GM21381 (cell line): Measurements from ENCODE around the gene GPALPP1.
"Not testable (repeated sequence)": the region's sequence is repeated elsewhere in the genome, so short reads cannot be mapped to it uniquely, and the experiment has no call there.

Experiments used
- ATAC-seq: cut with Tn5 transposase; IDR thresholded peaks from one replicate; pipeline ENCODE4 v1.9.1; 2021; ENCODE audit warnings: mild to moderate bottlenecking, moderate library complexity; ENCODE audit not compliant: unreplicated experiment

Gene GPALPP1, protein sequence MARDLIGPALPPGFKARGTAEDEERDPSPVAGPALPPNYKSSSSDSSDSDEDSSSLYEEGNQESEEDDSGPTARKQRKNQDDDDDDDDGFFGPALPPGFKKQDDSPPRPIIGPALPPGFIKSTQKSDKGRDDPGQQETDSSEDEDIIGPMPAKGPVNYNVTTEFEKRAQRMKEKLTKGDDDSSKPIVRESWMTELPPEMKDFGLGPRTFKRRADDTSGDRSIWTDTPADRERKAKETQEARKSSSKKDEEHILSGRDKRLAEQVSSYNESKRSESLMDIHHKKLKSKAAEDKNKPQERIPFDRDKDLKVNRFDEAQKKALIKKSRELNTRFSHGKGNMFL

DNA sequence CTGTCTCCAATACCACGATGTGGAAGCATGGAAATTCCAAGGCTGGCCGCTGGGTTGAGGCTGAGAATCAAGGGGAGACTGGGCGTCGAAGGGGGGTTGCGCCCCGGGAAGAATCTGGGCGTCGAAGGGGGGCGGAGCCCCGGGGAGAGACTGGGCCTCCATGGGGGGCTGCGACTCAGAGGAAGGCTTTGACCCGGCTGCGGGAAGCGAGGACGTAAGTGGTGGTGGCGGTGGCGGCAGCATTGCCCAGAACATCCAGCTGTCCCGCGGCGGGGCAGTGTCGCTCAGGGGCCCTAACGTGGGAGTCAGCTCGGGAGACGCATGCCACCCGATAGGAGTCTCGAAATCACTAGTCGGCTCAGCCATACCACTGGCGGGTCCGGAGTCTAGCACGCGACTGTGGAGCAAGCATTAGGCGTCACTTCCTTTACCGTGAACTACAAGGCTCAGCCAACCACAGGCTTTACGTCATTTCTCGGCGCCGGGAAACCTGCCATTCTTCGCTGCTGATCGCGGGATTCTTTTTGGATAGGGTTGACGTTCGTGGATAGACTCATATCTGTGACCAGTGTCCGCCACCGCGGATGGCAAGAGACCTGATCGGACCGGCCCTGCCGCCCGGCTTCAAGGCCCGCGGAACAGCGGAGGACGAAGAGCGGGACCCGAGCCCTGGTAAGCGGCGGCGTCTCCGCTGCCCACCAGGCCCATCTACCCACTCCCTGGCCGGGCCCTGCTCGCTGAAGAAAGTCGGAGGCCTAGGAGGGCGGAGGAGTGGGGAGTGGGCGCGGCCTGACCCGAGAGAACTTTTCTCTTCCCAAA lies at the start of gene GPALPP1, which contains the start of gene NUFIP1:
Gene GPALPP1, plus strand, starts transcription at position 468 of the 819 bp plus-strand sequence. Its CDS starts 117 bp downstream, at position 585.
Gene NUFIP1, minus strand, starts transcription at position 401 of the 819 bp plus-strand sequence. Its CDS starts 35 bp downstream, at position 366.
- ATAC-seq: peak; percentile 98

DNA sequence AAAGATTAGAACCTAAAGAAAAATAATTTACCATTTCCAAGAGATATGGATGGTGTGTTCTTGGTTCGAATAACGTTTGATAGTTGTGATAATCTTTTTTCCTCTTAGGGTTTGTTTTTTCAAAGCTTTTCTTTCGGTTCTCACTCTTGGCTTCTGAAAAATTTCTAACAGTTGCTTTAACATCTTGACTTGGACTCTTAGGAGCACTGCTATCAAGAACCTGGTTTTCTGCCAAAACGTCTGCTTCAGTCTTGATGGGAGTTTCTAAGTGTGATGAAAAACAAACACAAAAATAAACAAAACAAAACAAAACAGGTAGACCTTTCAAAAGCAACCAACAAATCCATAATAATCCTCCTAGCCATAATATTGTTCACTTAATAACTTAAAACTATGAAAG lies 45.9 kb upstream of the GPALPP1 start:
- not testable (repeated sequence) for ATAC-seq

DNA sequence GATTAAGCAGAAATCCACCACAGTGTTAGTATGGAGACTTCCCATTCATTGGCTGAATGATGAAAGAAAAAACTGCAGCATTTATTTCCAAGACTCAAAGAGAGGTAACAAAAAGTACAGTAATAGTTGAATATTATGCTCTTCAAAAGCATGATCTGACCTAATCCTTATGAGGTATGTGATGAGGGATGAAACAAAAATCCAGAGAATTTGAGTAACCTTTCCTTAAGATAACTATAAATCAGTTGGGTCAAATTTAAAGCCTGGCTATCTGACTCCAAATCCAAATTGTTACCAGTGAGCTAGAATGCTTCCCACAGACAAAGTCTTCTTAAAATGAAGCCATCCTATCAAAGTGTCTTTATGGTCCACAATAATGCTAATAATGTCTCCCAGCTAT lies 38.2 kb upstream of the GPALPP1 start:
- no peak for ATAC-seq

DNA sequence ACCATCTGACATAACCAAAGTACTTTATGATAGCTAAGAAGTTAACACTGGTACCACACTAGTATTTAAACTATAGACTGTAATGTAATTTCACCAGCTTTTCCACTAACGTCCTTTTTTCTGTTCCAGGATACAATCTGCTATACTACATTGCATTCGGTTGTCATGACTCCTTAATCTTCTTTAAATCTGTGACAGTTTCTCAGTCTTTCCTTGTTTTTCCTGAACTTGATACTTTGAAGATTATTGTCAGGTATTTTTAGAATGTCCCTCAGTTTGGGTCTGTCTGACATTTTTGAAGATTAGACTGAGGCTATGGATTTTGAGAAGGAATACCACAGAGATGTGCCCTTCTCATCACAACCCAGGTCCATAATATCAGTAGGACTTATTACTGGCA lies 36.7 kb upstream of the GPALPP1 start:
- no peak for ATAC-seq

DNA sequence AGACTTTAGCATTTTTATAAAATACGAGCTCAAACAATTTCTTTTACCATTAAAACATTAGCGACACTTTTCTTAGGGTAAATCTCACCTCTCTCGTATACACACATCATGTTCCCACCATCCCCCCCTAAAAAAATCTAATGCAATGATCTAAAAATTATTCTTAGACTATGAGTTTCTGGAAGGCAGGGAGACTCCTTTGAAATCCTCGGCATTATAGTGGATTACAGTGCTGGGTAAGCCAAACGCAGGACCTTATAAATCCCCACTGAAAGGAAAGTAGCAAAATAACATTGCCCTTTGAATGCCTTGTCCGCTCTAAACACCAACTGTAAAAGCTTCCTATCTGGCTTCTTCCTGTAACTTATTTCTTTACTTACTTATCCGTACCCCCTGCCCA lies 35.1 kb upstream of the GPALPP1 start:
- ATAC-seq: no peak

DNA sequence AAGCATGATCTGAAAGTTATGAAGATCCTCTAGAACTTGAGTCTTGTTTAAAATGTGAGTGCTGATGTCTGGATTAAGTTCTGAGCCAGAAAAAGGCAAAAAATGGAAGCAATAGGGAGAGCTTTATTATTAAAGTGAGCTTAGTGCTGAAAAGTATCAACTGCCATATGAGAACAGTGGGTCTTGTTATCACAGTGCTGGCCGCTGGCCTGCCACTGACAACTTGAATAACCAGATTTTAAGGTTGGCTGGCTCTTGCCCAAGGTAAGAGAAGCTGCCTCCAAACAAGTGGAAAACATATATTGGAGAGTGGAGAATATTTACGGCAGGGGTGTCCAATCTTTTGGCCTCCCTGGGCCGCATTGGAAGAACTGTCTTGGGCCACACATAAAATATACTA lies 33.9 kb upstream of the GPALPP1 start:
- no peak for ATAC-seq

DNA sequence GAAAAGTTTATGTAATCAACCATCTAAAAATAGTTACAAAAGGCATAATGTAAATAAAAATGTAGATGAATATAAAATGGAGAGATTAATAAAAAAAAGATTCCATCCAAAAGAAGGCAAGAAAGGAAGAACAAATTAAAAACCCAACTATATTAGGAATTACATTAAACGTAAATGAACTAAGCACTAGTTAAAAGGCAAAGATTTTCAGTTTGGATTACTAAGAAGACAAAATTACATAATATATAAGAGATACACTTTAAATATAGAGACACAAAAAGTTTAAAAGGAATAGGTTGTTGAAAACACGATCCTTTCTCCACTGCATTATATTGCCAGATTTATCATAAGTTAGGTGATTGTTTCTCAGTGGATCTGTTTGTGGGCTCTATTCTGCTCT lies 27.3 kb upstream of the GPALPP1 start:
- no peak for ATAC-seq

DNA sequence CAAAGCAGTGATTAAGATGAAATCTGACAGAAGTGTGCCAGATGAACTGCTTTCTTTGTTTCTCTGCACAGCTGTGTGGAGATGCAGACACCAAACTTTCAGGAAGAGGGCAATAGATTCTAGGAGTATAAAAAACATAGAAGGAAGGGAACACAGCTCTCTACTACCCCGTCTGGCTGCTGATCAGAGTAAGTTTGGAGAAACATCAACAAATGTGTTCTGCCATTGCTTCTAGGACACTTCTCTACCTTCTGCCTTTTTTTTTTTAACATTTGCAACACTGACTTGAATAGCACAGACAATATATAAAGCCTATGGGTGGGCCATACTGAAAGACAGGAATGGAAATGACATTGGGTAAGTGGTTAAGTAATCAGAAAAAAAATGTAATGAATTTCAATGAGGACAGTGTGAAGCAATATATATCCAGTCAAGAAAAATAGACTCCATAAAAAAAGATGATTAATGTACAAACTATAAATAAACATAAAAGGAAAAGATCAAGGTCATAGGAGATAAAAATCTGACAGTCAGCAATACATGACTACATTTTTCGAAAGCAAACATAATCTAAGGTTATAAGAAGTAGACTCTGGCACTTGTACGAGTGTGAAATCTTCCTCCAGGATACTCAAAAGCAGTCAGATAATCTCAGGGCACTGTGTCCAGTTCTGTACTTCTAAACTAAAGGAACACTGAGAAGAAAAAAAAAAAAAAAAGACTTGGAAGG lies 21.5 kb upstream of the GPALPP1 start:
- no peak for ATAC-seq

DNA sequence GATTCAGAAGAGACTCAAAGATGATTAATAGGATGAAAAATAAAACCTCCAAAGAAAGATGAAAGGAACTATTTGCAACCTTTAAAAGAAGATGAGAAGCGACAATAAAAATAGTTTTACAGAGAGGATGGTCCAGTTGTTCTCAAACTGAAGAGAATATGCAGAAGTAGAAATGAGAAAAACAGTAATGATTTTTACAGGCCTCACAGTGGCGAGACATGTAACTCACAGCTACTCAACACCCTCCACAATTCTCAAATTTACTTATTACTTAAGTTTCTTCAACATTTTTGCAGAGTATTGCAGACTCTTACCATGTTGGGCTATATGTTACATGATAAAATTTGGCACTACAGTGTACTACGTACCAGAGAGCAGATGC lies 20.9 kb upstream of the GPALPP1 start:
- no peak for ATAC-seq

DNA sequence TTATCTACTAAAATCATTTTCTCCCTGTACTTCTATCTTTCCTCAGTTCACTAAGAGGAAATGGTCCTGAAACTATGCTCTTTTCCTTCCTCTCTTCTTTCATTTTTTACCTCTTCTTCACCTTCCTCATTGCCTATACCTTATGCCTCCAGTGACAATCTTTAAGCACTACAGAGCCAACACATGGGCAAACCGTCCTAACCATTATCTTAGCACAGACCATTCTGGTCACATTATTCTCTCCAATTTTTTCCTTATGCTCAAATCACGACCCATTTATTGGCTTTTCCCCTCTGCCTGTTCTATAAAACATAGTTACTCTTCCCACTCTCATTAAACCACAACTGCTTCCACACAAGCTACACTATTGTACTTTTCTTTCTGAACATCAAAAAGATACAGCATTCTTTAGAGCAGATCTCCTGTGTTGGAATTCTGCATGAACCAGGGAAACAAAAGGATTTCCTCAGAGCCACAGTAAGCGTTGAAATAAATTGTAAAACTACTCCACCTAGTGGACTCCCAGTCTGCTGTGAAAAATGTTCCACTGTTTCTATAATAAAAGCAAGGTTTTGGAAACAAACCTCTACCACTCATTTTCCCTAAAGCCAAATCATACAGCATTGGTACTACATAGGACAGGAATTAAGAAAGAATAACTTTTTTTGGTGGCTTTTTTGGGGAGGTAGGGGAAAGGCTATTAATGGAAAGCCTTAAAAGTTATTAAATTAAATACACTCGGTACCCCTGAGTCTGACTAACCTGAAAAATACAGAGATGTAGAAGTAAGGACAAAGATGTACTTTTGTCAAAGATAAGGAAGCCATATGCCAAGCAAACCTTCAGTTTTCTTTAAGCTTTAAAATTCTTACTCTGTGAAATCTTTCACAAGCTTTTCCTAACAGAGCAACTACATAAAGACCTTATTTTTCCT lies 19.5 kb upstream of the GPALPP1 start:
- no peak for ATAC-seq

DNA sequence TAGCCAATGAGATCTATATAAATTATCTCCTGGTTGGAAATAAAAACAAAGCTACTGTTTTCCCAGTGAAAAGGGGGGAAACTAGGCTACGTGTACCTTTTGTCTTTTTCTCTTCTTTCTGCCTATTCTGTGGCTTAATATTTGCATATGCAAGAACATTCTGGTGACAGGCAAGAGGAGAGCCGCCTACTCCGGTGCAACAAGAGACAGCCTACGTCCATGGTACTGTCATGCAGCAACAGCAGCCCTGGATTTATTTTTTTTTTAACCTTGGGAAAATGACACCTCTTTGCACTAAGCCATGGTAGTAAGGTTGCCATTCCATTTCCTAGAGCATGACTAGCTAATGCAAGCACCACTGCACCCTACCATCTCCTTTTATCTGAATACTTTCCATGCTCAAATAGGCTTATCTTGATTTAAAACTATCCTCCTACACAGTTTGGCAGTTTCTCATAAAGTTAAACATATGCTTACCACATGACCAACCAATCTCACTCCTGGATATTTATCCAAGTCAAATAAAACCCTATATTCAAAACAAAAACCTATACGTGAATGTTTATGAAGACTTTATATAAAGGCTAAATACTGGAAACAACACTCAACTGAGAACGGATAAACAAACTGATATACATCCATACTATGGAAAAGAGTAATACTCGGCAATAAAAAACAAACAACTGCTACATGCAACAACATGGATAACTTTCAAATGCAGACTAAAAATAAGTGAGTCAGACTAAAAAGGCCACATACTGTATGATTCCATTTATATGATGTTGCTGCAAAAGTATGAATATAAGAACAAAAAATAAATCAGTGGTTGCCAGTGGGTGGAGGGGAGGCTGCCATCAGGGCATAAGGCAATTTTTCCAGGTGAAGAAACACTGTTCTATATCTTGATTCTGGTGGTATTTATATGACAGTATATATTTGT lies 17.4 kb upstream of the GPALPP1 start:
- ATAC-seq: no peak

DNA sequence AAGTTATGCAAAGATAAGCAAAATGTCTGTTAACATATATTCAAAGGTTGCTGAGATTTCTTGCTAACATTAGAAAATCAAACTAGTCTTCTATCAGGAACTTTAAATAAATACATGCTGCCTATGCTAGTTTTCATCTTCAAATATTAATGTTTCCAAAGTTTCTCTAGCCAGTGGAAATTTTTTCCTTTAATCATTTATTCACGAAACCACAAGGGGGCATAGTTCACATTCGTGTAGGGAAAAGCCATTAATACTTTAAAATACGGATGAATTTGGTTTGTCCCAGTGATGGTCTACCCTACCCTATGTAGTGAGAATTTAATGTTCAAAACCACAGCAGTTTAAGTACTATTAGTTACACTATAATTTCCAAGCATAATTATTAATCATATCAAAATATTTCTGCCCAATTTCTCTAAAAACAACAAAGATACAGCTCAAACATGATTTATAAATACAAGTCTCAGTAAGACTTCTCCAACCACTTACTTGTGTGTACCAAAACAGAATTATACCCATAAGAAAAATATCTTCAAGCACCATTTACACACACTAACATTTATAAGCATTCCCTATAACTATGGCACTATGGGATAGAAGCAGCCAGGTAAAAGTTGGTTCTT lies 16.3 kb upstream of the GPALPP1 start:
- no peak for ATAC-seq

DNA sequence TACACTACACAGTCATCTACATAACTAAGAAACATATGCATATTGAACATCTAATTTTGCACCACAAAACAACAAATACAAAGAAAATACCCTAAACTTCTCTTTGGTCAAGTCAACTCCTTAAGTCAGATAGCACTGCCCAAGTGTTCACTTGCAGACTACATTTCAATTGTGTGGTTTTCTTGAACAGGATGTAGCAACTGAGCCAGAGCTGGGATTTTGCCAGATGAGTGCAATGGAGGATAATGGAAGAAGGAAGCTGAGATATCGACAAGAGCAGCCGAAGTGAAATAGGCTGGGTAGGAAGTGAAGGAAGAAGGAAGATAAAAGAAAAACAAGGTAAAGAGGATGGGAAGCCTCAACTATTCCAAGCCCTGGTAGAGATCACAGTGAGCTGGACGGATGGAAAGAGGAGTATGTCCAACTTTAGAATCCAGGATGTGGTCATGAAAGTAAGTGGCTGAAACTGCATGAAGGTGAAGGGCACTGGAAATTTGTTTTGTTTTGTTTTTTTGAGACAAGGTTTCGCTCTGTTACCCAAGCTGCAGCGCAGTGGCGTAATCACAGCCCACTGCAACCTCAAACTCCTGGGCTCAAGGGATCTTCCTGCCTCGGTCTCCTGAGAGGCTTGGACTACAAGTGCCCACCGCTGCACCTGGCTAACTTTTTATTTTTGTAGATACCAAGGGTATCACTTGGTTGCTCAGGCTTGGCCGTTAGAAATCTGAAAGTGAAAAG lies 15.1 kb upstream of the GPALPP1 start:
- ATAC-seq: no peak

DNA sequence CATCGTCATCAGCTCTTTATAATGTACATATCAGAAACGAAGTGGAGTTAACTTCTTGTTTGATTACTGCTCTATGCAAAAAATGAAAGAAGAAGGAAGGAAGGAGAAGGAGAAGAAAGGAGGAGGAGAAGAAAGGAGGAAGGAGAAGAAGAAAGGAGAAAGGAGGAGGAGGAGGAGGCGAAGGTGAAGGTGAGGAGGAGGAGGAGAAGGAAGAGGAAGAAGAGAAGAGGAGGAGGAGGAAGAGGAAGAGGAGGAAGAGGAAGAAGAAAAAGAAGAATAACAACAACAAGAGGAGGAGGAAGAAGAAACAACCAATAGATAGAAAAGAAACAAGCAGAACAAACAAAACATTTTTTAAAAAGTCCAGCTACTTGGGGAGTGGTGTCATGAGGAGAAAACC lies 13.1 kb upstream of the GPALPP1 start:
- no peak for ATAC-seq

DNA sequence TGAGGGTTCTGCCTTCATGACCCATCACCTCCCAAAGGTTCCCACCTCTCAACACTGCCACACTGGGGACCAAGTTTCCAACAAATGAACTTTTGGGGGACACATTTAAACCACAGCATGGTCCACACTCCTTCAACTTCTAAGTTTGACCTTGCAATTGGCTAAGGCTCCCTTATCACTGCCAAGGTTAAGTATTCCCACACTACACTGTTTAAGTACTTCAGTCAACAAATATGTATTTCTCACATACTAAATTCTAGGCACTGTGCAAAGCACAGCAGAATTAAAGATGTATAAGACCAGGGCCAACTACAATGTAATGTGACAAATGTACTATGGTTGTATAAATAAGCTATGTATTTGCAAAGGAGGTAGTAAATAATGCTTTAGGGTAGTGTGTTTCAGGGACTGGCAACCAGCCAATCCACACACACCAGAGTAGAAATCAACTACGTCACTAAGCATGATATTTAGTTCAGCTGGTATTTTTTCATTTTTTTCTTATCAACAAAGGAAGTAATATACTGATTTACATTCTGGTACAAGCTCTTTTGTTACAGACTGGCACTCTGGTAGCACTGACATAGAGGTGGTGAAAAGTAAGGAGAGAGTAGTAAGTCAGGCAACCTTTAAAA lies 12.3 kb upstream of the GPALPP1 start:
- no peak for ATAC-seq

DNA sequence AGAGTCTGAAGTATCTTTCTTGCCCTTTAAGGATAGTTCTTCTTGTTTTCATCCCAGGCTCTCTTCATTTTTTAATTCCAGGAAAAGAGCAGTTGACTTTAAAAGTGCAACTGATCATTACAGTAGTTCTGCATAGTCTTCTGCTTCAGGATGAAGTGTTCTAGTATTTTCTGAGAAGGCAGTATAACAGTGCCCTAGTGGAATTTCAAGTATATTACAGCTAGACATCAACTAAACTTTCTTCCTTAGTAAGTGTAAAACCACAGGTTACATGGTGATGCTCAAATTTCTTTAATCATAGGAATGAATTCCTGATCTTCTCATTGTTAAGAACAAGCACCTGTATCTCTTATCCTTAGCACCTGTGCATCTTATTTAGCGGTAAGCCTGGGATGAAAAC lies 11.0 kb upstream of the GPALPP1 start:
- no peak for ATAC-seq

DNA sequence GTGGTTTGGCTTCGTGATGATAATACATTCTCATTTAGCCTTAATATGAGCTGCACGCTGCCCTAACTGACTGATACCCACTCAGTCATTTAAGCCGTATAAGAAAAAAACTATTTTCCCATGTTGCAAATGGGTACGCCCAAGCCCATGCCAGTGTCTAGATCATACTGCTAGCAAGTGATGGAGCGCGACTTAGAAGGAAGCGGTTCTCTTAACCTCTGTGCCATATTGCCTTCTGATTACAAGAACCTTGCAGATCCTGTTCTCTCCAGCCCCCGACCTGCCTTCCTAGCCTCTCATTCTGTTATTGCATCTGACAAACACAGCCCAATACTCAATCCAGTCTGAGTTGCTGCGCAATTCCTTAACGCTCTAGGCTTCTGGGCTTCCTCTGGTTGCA lies 603 bp downstream of the GPALPP1 start:
- ATAC-seq: no peak

DNA sequence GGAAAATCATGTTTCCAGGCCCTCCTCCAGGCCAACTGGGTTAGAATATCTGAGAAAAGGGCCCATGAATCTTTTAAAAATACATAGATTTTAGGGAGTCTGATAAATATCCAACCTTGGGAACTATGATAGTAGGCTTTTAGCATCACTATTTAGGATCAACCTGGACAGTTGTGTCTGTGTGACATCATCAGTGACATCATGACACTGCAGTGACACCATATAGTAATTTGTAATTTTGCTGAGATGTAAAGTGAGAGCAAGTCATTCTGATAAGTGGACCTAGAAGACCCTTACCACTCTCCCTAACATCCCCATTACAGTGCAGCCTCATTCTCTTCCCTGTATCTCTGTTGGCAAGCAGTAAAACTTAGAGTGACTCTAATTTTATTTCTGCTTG lies 14.1 kb downstream of the GPALPP1 start:
- no peak for ATAC-seq
